A673 (cell line): ENCODE data around the gene UGGT2. TPM values are rescaled to one million over a fixed set of nuclear protein-coding genes. Genes with fewer than 3 reads are reported as not detected.

ENCODE experiments used
- BruUV-seq: library from RNA; stranded (reverse); fragments of 400-500 nt; replicated peaks from 2 replicates; lab custom pipeline; 2021; lab: Mats Ljungman, UMichigan
- CTCF ChIA-PET: fragments of 300-600 bp; sonication (Branson Sonifier 250); formaldehyde crosslinking; loops from one replicate; lab custom pipeline; 2022; ENCODE audit warnings: antibody characterized with exemption; lab: Charles Lee
- POLR2A ChIA-PET: fragments of 300-600 bp; sonication (Branson Sonifier 250); formaldehyde crosslinking; loops from one replicate; lab custom pipeline; 2022; ENCODE audit warnings: antibody characterized with exemption; ENCODE audit not compliant: low non-redundant PET; lab: Charles Lee
- DNase-seq: peaks from one replicate; pipeline ENCODE4 v3.0.0-alpha.2; 2015; ENCODE audit warnings: low spot score
- H3K27ac ChIP-seq: fragments of 200-600 bp; sonication (generic); 2 replicates; pipeline ENCODE4 v1.5.1; 2016; ENCODE audit warnings: mixed run types, low read depth, mild to moderate bottlenecking, mixed read lengths, antibody characterized with exemption, low read length; ENCODE audit not compliant: poor library complexity, severe bottlenecking
- H3K27me3 ChIP-seq: fragments of 200-600 bp; sonication (generic); replicated peaks from 2 replicates; pipeline ENCODE4 v1.6.1; 2017; ENCODE audit warnings: mixed run types, low read depth, mild to moderate bottlenecking, mixed read lengths, antibody characterized with exemption, low read length; ENCODE audit not compliant: insufficient read depth, poor library complexity
- H3K36me3 ChIP-seq: fragments of 200-600 bp; sonication (generic); 2 replicates; pipeline ENCODE4 v1.6.1; 2016; ENCODE audit warnings: mixed run types, mild to moderate bottlenecking, mixed read lengths, antibody characterized with exemption, low read length; ENCODE audit not compliant: insufficient read depth, poor library complexity, severe bottlenecking
- H3K4me1 ChIP-seq: fragments of 200-600 bp; sonication (generic); 2 replicates; pipeline ENCODE4 v1.6.1; 2017; ENCODE audit warnings: mixed run types, mild to moderate bottlenecking, mixed read lengths, antibody characterized with exemption, low read length; ENCODE audit not compliant: insufficient read depth, poor library complexity, severe bottlenecking
- H3K4me3 ChIP-seq: fragments of 200-600 bp; sonication (generic); 2 replicates; pipeline ENCODE4 v1.5.1; 2016; ENCODE audit warnings: low read depth, mixed run types, mild to moderate bottlenecking, mixed read lengths, low read length; ENCODE audit not compliant: poor library complexity, severe bottlenecking
- H3K9me3 ChIP-seq: fragments of 200-600 bp; sonication (generic); 2 replicates; pipeline ENCODE4 v1.6.1; 2016; ENCODE audit warnings: mixed run types, low read depth, mild to moderate bottlenecking, mixed read lengths, antibody characterized with exemption, low read length; ENCODE audit not compliant: poor library complexity, severe bottlenecking
- CTCF ChIP-seq: fragments of 300-800, 200-600 bp; sonication (generic); conservative IDR thresholded peaks from 2 replicates; pipeline ENCODE4 v1.5.1; 2017; ENCODE audit warnings: low read depth, mild to moderate bottlenecking, antibody characterized with exemption, low read length, moderate library complexity, mixed read lengths
- EZH2 ChIP-seq: fragments of 200-600 bp; sonication (generic); IDR thresholded peaks from 2 replicates; pipeline ENCODE4 v1.6.1; 2017; ENCODE audit warnings: borderline replicate concordance, low read depth, mild to moderate bottlenecking, mixed read lengths, antibody characterized with exemption, low read length; ENCODE audit not compliant: poor library complexity, severe bottlenecking
- intact Hi-C: fragments of 100-400 bp; cut with micrococcal nuclease; formaldehyde crosslinking; loops from one replicate; pipeline ENCODE4 v1.10.0; 2022; ENCODE audit not compliant: unreplicated experiment
- total RNA-seq: library from RNA; stranded (reverse); gene quantifications from 2 replicates; pipeline ENCODE4 v1.2.3, GENCODE V29; 2021

UGGT2 gene
- total RNA-seq, 1 experiment from 2014 or later, result 10.1 TPM

GRCh38 chr13:95787356-95788099 is 265.7 kb downstream of the UGGT2 start:
- Histone ChIP-seq H3K4me3 (no peak overlapping the region), H3K36me3 (peaks cover 8% of the 10 kb centered on the region), H3K9me3 (no peaks in the 10 kb centered on the region), H3K27me3 (no peaks in the 10 kb centered on the region), H3K4me1 (no peaks in the 10 kb centered on the region), H3K27ac (no peak overlapping the region)
- no peak for DNase-seq
- BruUV-seq, result no TSS peak
- TF ChIP-seq CTCF (no peak), EZH2 (no peak)
- intact Hi-C loops, result no loop called here
- ChIA-PET POLR2A (no interaction called here), CTCF (no interaction called here)

GRCh38 chr13:95784900-95785290 is 268.3 kb downstream of the UGGT2 start:
- Histone ChIP-seq H3K9me3 (no peaks in the 10 kb centered on the region), H3K27me3 (no peaks in the 10 kb centered on the region), H3K27ac (no peak overlapping the region), H3K4me3 (no peak overlapping the region), H3K4me1 (no peaks in the 10 kb centered on the region), H3K36me3 (no peaks in the 10 kb centered on the region)
- intact Hi-C loops, result no loop called here
- no peak for DNase-seq
- CTCF ChIA-PET, result no interaction called here
- POLR2A ChIA-PET, result no interaction called here
- no TSS peak for BruUV-seq
- TF ChIP-seq CTCF (no peak), EZH2 (no peak)

GRCh38 chr13:95784161-95784899 is 268.9 kb downstream of the UGGT2 start:
- H3K9me3 ChIP-seq, result no peaks in the 10 kb centered on the region
- no peaks in the 10 kb centered on the region for H3K4me1 ChIP-seq
- POLR2A ChIA-PET, result no interaction called here
- no peak overlapping the region for H3K27ac ChIP-seq
- no TSS peak for BruUV-seq
- no peaks in the 10 kb centered on the region for H3K36me3 ChIP-seq
- H3K27me3 ChIP-seq, result no peaks in the 10 kb centered on the region
- CTCF ChIA-PET, result no interaction called here
- TF ChIP-seq CTCF, result no peak
- no peak for TF ChIP-seq EZH2
- intact Hi-C loops, result no loop called here
- DNase-seq, result no peak
- H3K4me3 ChIP-seq, result no peak overlapping the region
